ENCODE results near the gene STX18.
"Not testable (repeated sequence)": the region's sequence is repeated elsewhere in the genome, so short reads cannot be mapped to it uniquely, and the experiment has no call there.

Gene STX18

GRCh38 chr4:4477391-4477790 is 64.5 kb downstream of the STX18 start:
- no peak for DNase-seq

GRCh38 chr4:4474476-4474875 is 67.4 kb downstream of the STX18 start:
- DNase-seq: no peak

GRCh38 chr4:4472344-4472958 is 69.4 kb downstream of the STX18 start:
- DNase-seq: no peak

GRCh38 chr4:4471195-4471594 is 70.7 kb downstream of the STX18 start:
- DNase-seq: no peak

- DNase-seq: no peak
Observed at GRCh38 chr4:4470208-4470607, 71.6 kb downstream of the STX18 start.

GRCh38 chr4:4465238-4465637 is 76.6 kb downstream of the STX18 start:
- DNase-seq: not testable (repeated sequence)

- peak; percentile 1 for DNase-seq
Observed at GRCh38 chr4:4462970-4463369, 78.9 kb downstream of the STX18 start.

GRCh38 chr4:4461850-4462249 is 80.0 kb downstream of the STX18 start:
- DNase-seq: no peak

GRCh38 chr4:4461178-4461577 is 80.7 kb downstream of the STX18 start:
- DNase-seq: no peak

GRCh38 chr4:4460759-4461158 is 81.1 kb downstream of the STX18 start:
- DNase-seq: no peak

GRCh38 chr4:4459181-4459580 is 82.7 kb downstream of the STX18 start:
- no peak for DNase-seq

- DNase-seq: no peak
Observed at GRCh38 chr4:4457803-4458553, 83.9 kb downstream of the STX18 start.

GRCh38 chr4:4456816-4457578 is 84.9 kb downstream of the STX18 start:
- no peak for DNase-seq

GRCh38 chr4:4456351-4456750 is 85.5 kb downstream of the STX18 start:
- no peak for DNase-seq

GRCh38 chr4:4455210-4455865 is 86.5 kb downstream of the STX18 start:
- DNase-seq: peak; percentile 43

- DNase-seq: no peak
Observed at GRCh38 chr4:4446434-4446833, 95.4 kb downstream of the STX18 start.

- no peak for DNase-seq
Observed at GRCh38 chr4:4443821-4444220, 98.0 kb downstream of the STX18 start.

GRCh38 chr4:4440333-4441061 is 101.4 kb downstream of the STX18 start:
- no peak for DNase-seq

- DNase-seq: no peak
Observed at GRCh38 chr4:4439782-4440181, 102.1 kb downstream of the STX18 start.

GRCh38 chr4:4438891-4439290 is 103.0 kb downstream of the STX18 start:
- no peak for DNase-seq

GRCh38 chr4:4437798-4438470 is 103.9 kb downstream of the STX18 start:
- DNase-seq: no peak

GRCh38 chr4:4436244-4436823 is 105.5 kb downstream of the STX18 start:
- DNase-seq: no peak

Measured in NCI-H345 (cell line).